CD4-positive, alpha-beta T cell (primary cell): ENCODE measurements around the gene FADD. TPM values are rescaled to one million over a fixed set of nuclear protein-coding genes. Genes with fewer than 3 reads are reported as not detected.

Experiments used
- ATAC-seq: fragments of 200-7000 bp; cut with Tn5 transposase; one replicate; pipeline ENCODE4 v1.10.0; 2022; ENCODE audit warnings: mild to moderate bottlenecking; ENCODE audit not compliant: poor library complexity
- CTCF ChIA-PET: fragments of 350-600 bp; sonication (Branson Sonifier 250); formaldehyde crosslinking; loops from one replicate; lab custom pipeline; 2021; ENCODE audit warnings: antibody characterized with exemption, inconsistent platforms; lab: Charles Lee
- POLR2A ChIA-PET: fragments of 350-600 bp; sonication (Branson Sonifier 250); formaldehyde crosslinking; loops from one replicate; lab custom pipeline; 2021; ENCODE audit warnings: antibody characterized with exemption, inconsistent platforms; lab: Charles Lee
- DNase-seq, 14 experiments: peaks; one replicate each; pipeline ENCODE4 v3.0.0-alpha.2; 2013 to 2020; ENCODE audit warnings: mixed read lengths in 2 of 14
- H3K27ac ChIP-seq, 2 donors: one replicate each; pipeline versions ENCODE4 v1.5.1 to v1.7.0; 2013; ENCODE audit warnings: low read length in 2 of 2, low read depth in 1 of 2, mild to moderate bottlenecking in 1 of 2
- H3K27me3 ChIP-seq, 2 experiments: 1 replicate in 1 of 2; 2 replicates in 1 of 2; pipeline versions ENCODE4 v1.6.1 to v1.7.0; 2013; ENCODE audit warnings: low read length in 2 of 2, control low read depth in 1 of 2, mild to moderate bottlenecking in 1 of 2, moderate library complexity in 1 of 2; ENCODE audit not compliant: insufficient read depth in 2 of 2, control insufficient read depth in 1 of 2
- H3K36me3 ChIP-seq: one replicate; pipeline ENCODE4 v1.6.1; 2013; ENCODE audit warnings: low read length, control low read depth; ENCODE audit not compliant: insufficient read depth
- H3K4me1 ChIP-seq: one replicate; pipeline ENCODE4 v1.6.1; 2013; ENCODE audit warnings: low read length, control low read depth; ENCODE audit not compliant: insufficient read depth
- H3K4me3 ChIP-seq: one replicate; pipeline ENCODE4 v1.5.1; 2013; ENCODE audit warnings: mild to moderate bottlenecking, low read length, moderate library complexity
- H3K9me3 ChIP-seq, 2 experiments: 1 replicate in 1 of 2; 2 replicates in 1 of 2; pipeline versions ENCODE4 v1.6.1 to v1.7.0; 2013; ENCODE audit warnings: low read length in 2 of 2, mild to moderate bottlenecking in 2 of 2, control low read depth in 1 of 2, moderate library complexity in 1 of 2; ENCODE audit not compliant: control insufficient read depth in 1 of 2, insufficient read depth in 1 of 2
- H3K27ac Mint-ChIP-seq: one replicate; pipeline ENCODE4 v1.8.0; 2020; ENCODE audit warnings: mixed read lengths
- H3K27me3 Mint-ChIP-seq: one replicate; pipeline ENCODE4 v1.8.0; 2021; ENCODE audit warnings: mixed read lengths
- H3K36me3 Mint-ChIP-seq: one replicate; pipeline ENCODE4 v1.8.0; 2021; ENCODE audit warnings: low read depth, mixed read lengths
- H3K4me1 Mint-ChIP-seq: one replicate; pipeline ENCODE4 v1.8.0; 2021; ENCODE audit warnings: low read depth, mixed read lengths
- H3K4me3 Mint-ChIP-seq: one replicate; pipeline ENCODE4 v1.8.0; 2020; ENCODE audit warnings: mild to moderate bottlenecking, mixed read lengths
- H3K9me3 Mint-ChIP-seq: one replicate; pipeline ENCODE4 v1.8.0; 2020; ENCODE audit warnings: mixed read lengths
- CTCF ChIP-seq: fragments of 200-600 bp; IDR thresholded peaks from one replicate; pipeline ENCODE4 v1.8.0; 2022; ENCODE audit warnings: antibody characterized with exemption, mild to moderate bottlenecking
- intact Hi-C, 2 experiments: fragments of 100-400 bp; cut with DNase I in 1 of 2; cut with micrococcal nuclease in 1 of 2; formaldehyde crosslinking; loops; one replicate each; pipeline versions ENCODE4 v1.15.1 to v1.9.0; 2023 to 2025; cut with DNase I, micrococcal nuclease
- total RNA-seq, 174 experiments: library from RNA in 2 of 174; stranded (reverse) in 2 of 174; gene quantifications; one replicate each; pipeline ENCODE4 v1.2.3 and lab custom pipeline; 2021 to 2026

The FADD gene
- total RNA-seq, 2 experiments from 2014 or later: 14.5 to 16.5 TPM

DNA sequence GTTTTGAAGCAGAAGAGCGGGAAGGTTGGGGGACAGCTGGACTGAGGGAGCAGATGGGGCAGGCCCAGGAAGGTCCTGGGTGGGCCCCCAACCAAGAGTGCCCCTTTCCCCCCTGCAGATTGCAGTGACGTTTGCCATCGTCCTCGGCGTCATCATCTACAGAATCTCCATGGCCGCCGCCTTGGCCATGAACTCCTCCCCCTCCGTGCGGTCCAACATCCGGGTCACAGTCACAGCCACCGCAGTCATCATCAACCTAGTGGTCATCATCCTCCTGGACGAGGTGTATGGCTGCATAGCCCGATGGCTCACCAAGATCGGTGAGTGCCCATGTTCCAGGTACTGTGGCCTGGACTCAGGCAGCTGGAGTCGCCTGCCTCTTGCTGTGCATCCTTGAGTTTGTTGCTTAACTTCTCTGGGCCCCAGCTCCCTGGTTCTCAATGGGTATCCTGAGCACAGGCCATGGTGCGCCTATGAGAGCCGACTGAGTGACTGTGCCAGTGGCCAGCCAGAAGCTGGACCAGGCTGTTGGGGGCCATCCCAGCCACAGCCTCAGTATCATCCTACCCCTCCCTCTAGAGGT is 42.0 kb upstream of the FADD start:
- POLR2A ChIA-PET: no interaction called here

DNA sequence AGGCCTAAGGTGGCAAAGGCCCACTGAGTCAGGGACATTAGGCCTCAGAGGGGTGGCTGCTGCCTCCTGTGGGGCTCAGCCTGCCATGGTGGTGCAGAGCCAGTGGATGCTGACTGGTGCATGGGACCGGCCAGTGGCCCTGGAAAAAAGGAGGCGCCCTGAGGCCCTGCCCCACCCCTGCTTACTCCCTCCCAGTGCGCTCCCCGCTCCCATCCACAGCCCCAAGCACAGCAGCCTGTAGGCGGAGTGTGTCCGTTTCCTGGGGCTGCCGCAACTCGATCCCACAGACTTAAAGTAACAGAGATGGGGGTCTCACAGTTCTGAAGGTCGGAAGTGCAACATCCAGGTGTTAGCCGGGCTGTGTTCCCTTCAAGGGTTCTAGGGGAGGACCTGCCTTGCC is 38.4 kb upstream of the FADD start:
- POLR2A ChIA-PET: no interaction called here
- peaks cover 7% of the 10 kb centered on the region for H3K27me3 Mint-ChIP-seq
- TF ChIP-seq CTCF: no peak
- no peaks in the 10 kb centered on the region for H3K36me3 Mint-ChIP-seq
- H3K27ac Mint-ChIP-seq: no peak overlapping the region
- H3K4me3 Mint-ChIP-seq: no peak overlapping the region
- intact Hi-C loops: no loop called here
- CTCF ChIA-PET: no interaction called here
- H3K9me3 Mint-ChIP-seq: no peaks in the 10 kb centered on the region
- Histone ChIP-seq H3K9me3 (peaks cover 0 to 15% of the 10 kb centered on the region in 2 experiments), H3K27ac (no peak overlapping the region), H3K27me3 (peaks cover 5 to 8% of the 10 kb centered on the region in 2 experiments), H3K36me3 (no peaks in the 10 kb centered on the region), H3K4me1 (no peaks in the 10 kb centered on the region), H3K4me3 (no peak overlapping the region)
- no peak for DNase-seq
- no peaks in the 10 kb centered on the region for H3K4me1 Mint-ChIP-seq
- ATAC-seq: no peak

More for the DNA sequence above, 42.0 kb upstream of the FADD start:
- H3K27ac Mint-ChIP-seq: no peak overlapping the region
- H3K4me3 ChIP-seq: no peak overlapping the region
- H3K27ac ChIP-seq: no peak overlapping the region
- H3K9me3 Mint-ChIP-seq: no peaks in the 10 kb centered on the region
- H3K36me3 Mint-ChIP-seq: no peaks in the 10 kb centered on the region
- H3K27me3 Mint-ChIP-seq: no peaks in the 10 kb centered on the region
- H3K27me3 ChIP-seq: peaks cover 0 to 2% of the 10 kb centered on the region in 2 experiments
- intact Hi-C loops: no loop called here
- TF ChIP-seq CTCF: no peak
- no peak overlapping the region for H3K4me3 Mint-ChIP-seq
- peaks cover 0 to 19% of the 10 kb centered on the region in 2 experiments for H3K9me3 ChIP-seq
- no peaks in the 10 kb centered on the region for H3K4me1 Mint-ChIP-seq
- CTCF ChIA-PET: no interaction called here
- no peak for DNase-seq
- H3K36me3 ChIP-seq: no peaks in the 10 kb centered on the region
- ATAC-seq: no peak
- no peaks in the 10 kb centered on the region for H3K4me1 ChIP-seq

DNA sequence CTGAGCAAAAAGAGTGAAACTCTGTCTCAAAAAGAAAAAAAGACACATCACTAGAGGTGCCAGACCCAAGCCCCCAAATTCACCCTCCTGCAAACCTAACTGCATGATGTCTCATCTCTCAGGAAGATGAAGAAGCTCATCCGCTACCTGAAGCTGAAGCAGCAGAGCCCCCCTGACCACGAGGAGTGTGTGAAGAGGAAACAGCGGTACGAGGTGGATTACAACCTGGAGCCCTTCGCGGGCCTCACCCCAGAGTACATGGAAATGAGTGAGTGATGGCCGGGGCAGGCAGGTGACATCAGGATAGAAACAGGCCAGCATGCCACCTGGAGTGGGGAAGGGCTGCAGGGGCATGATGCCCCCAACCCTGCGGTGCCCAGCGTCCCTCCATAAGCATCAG is 36.0 kb upstream of the FADD start:
- H3K9me3 ChIP-seq: peaks cover 0 to 6% of the 10 kb centered on the region in 2 experiments
- no peak for TF ChIP-seq CTCF
- ATAC-seq: no peak
- H3K27ac ChIP-seq: no peak overlapping the region
- Mint-ChIP-seq H3K4me3 (no peak overlapping the region), H3K27ac (no peak overlapping the region), H3K4me1 (no peaks in the 10 kb centered on the region), H3K9me3 (no peaks in the 10 kb centered on the region), H3K27me3 (peaks cover 7% of the 10 kb centered on the region), H3K36me3 (no peaks in the 10 kb centered on the region)
- intact Hi-C loops: no loop called here
- no peaks in the 10 kb centered on the region for H3K36me3 ChIP-seq
- no peak for DNase-seq
- no peaks in the 10 kb centered on the region for H3K4me1 ChIP-seq
- peaks cover 5 to 8% of the 10 kb centered on the region in 2 experiments for H3K27me3 ChIP-seq
- CTCF ChIA-PET: no interaction called here
- POLR2A ChIA-PET: no interaction called here
- H3K4me3 ChIP-seq: no peak overlapping the region
